ENCODE data around the gene SHISA9.

- TF ChIP-seq POLR2AphosphoS5 (IDR thresholded peaks at IDR 0.05; ENCODE audit: low read depth) (no peak), CTCF (IDR thresholded peaks at IDR 0.05; ENCODE audit: insufficient read depth, low read length) (no peak)
These were observed 305.2 kb downstream of the SHISA9 start for GRCh38 chr16:13206606-13207005.

Data from HL-60 (cell line).